Measurements from ENCODE around the gene VWA3B. TPM values are rescaled to one million over a fixed set of nuclear protein-coding genes. Genes with fewer than 3 reads are reported as not detected.
"Not testable (repeated sequence)": the region's sequence is repeated elsewhere in the genome, so short reads cannot be mapped to it uniquely, and the experiment has no call there.

VWA3B gene
- total RNA-seq, 1 donor from 2014 or later = not detected

GRCh38 chr2:98040331-98040939 lies 46.5 kb upstream of the VWA3B start:
- ATAC-seq (ENCODE audit: low read depth) (no peak), DNase-seq (no peak)
- Mint-ChIP-seq H3K36me3 (ENCODE audit: low read depth) (peaks cover 5% of the 10 kb centered on the region), H3K27ac (no peak overlapping the region), H3K27me3 (no peaks in the 10 kb centered on the region), H3K9me3 (peaks cover 24% of the 10 kb centered on the region), H3K4me3 (no peak overlapping the region), H3K4me1 (peaks cover 19% of the 10 kb centered on the region)
- intact Hi-C loops (cut with micrococcal nuclease) = no loop called here
- POLR2A ChIA-PET = interaction anchor here (1.3 kb wide), 1 partner anchor 13 kb away, joined by 3 read pairs; no protein-coding TSS in a partner anchor
- CTCF ChIA-PET = no interaction called here
- TF ChIP-seq, protein P1, sequence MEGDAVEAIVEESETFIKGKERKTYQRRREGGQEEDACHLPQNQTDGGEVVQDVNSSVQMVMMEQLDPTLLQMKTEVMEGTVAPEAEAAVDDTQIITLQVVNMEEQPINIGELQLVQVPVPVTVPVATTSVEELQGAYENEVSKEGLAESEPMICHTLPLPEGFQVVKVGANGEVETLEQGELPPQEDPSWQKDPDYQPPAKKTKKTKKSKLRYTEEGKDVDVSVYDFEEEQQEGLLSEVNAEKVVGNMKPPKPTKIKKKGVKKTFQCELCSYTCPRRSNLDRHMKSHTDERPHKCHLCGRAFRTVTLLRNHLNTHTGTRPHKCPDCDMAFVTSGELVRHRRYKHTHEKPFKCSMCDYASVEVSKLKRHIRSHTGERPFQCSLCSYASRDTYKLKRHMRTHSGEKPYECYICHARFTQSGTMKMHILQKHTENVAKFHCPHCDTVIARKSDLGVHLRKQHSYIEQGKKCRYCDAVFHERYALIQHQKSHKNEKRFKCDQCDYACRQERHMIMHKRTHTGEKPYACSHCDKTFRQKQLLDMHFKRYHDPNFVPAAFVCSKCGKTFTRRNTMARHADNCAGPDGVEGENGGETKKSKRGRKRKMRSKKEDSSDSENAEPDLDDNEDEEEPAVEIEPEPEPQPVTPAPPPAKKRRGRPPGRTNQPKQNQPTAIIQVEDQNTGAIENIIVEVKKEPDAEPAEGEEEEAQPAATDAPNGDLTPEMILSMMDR (IDR thresholded peaks at IDR 0.05) = no peak

DNA sequence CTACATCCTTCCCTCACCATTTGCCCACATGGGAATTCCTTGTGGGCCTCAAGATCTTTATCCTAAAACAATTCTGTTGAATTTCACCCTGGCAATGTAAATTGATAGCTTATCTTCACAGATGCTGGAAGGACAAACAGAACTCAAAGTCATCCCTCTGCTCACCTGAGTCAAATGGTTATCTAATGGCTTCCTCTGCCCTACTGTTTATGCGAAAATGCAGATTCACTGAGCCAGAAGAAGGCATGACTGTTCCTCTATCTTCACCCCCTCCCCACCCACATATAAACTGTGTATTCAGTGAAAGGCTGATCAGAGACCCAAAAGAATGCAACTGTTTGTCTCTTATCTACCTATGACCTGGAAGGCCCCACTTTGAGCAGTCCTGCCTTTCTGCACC lies 43.9 kb upstream of the VWA3B start:
- ATAC-seq (ENCODE audit: low read depth) = no peak
- TF ChIP-seq, protein P1 (IDR thresholded peaks at IDR 0.05) = no peak
- ChIA-PET CTCF (no interaction called here), POLR2A (no interaction called here)
- DNase-seq = no peak
- H3K36me3 Mint-ChIP-seq (ENCODE audit: low read depth) = peaks cover 5% of the 10 kb centered on the region
- no peak overlapping the region for H3K4me3 Mint-ChIP-seq
- no peaks in the 10 kb centered on the region for H3K27me3 Mint-ChIP-seq
- H3K27ac Mint-ChIP-seq = no peak overlapping the region
- H3K4me1 Mint-ChIP-seq = peaks cover 19% of the 10 kb centered on the region
- intact Hi-C loops (cut with micrococcal nuclease) = no loop called here
- peaks cover 24% of the 10 kb centered on the region for H3K9me3 Mint-ChIP-seq

- DNase-seq; ATAC-seq (ENCODE audit: low read depth); H3K27me3 Mint-ChIP-seq; POLR2A ChIA-PET; H3K4me1 Mint-ChIP-seq; CTCF ChIA-PET; intact Hi-C loops (cut with micrococcal nuclease); H3K4me3 Mint-ChIP-seq; H3K36me3 Mint-ChIP-seq (ENCODE audit: low read depth); H3K27ac Mint-ChIP-seq: not testable (repeated sequence)
- H3K9me3 Mint-ChIP-seq = peaks cover 24% of the 10 kb centered on the region
These were observed 42.2 kb upstream of the VWA3B start for GRCh38 chr2:98044730-98045129.

- DNase-seq = no peak
- ATAC-seq (ENCODE audit: low read depth) = no peak
- intact Hi-C loops (cut with micrococcal nuclease) = no loop called here
- Mint-ChIP-seq H3K36me3 (ENCODE audit: low read depth) (peaks cover 4% of the 10 kb centered on the region), H3K4me3 (no peak overlapping the region), H3K27me3 (no peaks in the 10 kb centered on the region), H3K4me1 (no peaks in the 10 kb centered on the region), H3K9me3 (peaks cover 4% of the 10 kb centered on the region), H3K27ac (no peak overlapping the region)
- TF ChIP-seq, protein P1 (IDR thresholded peaks at IDR 0.05) = no peak
- POLR2A ChIA-PET = no interaction called here
- CTCF ChIA-PET = no interaction called here
These were observed 36.9 kb upstream of the VWA3B start for GRCh38 chr2:98050070-98050469.

DNA sequence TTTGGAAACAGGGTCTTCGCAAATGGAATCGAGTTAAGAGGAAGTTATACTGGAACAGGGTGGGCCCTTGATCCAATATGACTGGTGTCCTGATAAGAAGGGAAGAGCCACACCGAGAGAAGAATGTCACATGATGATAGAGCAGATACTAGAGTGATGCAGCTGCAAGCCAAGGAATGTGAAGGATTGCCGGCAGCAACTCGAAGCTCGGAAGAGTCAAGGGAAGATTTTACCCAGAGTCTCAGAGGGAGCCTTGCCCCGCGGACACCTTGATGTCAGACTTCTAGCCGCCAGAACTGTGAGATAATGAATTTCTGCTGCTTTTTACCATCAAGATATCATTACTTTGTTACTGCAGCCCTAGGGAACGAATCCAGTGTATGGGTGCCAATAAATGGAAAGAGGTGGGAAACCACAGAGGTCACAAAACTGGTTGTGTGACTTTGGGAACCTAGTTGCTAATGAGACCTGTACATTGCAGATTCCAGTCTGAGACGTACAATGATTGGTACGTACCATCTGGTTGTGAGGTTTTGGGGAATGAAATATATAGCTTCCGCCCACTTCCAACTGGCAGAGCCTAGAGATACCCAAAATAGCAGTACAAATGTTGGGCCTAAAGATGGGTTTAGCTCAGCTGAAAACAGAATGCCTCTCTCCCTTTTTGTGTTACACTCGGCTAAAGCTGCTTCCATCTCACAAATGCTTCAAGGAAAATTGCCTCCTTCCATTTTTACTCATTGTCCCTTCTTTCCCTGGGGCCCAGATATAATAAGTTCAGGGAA lies 28.6 kb upstream of the VWA3B start:
- H3K27me3 Mint-ChIP-seq = no peaks in the 10 kb centered on the region
- TF ChIP-seq, protein P1 (IDR thresholded peaks at IDR 0.05) = no peak
- DNase-seq (no peak), ATAC-seq (ENCODE audit: low read depth) (no peak)
- no peak overlapping the region for H3K27ac Mint-ChIP-seq
- H3K4me3 Mint-ChIP-seq = no peak overlapping the region
- CTCF ChIA-PET = no interaction called here
- POLR2A ChIA-PET = interaction anchor here (0.6 kb wide), 1 partner anchor 1278 kb away, joined by 5 read pairs; the partner anchor contains the start of gene TXNDC9
- intact Hi-C loops (cut with micrococcal nuclease) = no loop called here
- H3K4me1 Mint-ChIP-seq = no peaks in the 10 kb centered on the region
- H3K36me3 Mint-ChIP-seq (ENCODE audit: low read depth) = no peaks in the 10 kb centered on the region
- H3K9me3 Mint-ChIP-seq = peaks cover 2% of the 10 kb centered on the region

All from activated B cell treated with CpG ODN at 0.5 μM for 24 hours (primary cell).